GM19438 (cell line): ENCODE data around the gene FCGR2B.

Experiments
- ATAC-seq: cut with Tn5 transposase; IDR thresholded peaks from one replicate; pipeline ENCODE4 v1.9.1; 2021; ENCODE audit warnings: low read depth; ENCODE audit not compliant: unreplicated experiment

The FCGR2B gene

GRCh38 chr1:161727256-161727924 is 64.4 kb downstream of the FCGR2B start:
- ATAC-seq, result peak; percentile 7
